ENCODE data around the gene NMNAT2. TPM values are rescaled to one million over a fixed set of nuclear protein-coding genes. Genes with fewer than 3 reads are reported as not detected.
"Not testable (repeated sequence)": the region's sequence is repeated elsewhere in the genome, so short reads cannot be mapped to it uniquely, and the experiment has no call there.

The NMNAT2 gene
- total RNA-seq, 1 donor from 2014 or later, result 0.68 TPM

GRCh38 chr1:183416850-183417771 lies 1.1 kb downstream of the NMNAT2 start:
- peak; percentile 70 for DNase-seq

DNA sequence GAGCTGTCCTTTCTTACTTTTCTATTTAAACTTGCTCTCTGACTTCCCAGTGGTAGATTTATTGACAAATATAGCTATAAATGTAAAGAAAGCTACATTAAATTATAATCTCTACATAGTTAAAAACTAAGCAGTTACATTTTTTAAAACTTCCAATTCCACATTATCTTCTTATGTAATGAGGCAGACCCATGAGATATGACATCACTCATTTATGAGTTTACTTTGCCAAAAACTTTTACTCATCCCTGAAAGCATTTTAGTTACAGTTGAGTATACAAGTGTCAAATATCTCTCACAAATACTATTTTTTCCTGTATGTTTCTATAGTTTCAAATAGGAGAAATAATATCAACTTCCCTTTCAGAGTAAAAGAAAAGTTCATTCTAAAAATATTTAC lies 3.8 kb downstream of the NMNAT2 start:
- DNase-seq, result no peak

DNA sequence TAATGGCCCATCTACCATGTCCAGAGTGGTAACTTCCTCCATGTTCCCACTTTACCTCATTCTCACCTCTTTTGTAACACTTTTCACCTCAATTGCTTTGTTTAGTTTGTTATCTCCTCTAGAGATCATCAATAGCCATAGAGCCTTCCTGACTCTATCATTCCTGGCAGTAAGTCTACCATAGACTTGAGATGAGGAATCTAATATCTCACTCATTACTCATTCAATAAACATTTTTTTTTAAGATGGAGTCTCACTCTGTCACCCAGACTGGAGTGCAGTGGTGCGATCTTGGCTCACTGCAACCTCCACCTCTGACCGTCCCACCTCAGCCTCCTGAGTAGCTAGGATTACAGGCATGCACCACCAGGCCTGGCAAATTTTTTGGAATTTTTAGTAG lies 7.1 kb downstream of the NMNAT2 start:
- no peak for DNase-seq

DNA sequence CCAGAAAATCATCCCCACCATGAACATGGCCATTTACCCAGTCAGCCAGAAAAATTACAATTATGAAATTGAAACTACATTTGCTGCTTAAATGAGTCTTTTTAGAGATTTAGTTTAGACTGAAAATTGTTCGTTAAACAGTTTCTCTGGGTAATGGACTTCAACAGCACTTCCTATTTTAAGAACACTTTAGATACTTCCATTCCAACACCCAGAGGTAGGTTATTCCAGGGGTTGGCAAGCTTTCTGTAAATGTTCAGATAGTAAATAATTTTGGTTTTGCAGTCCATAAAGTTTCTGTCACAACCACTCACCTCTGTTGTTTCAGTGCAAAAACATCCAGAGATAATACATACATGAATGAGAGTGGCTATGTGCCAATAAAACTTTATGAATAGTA lies 10.2 kb downstream of the NMNAT2 start:
- no peak for DNase-seq

DNA sequence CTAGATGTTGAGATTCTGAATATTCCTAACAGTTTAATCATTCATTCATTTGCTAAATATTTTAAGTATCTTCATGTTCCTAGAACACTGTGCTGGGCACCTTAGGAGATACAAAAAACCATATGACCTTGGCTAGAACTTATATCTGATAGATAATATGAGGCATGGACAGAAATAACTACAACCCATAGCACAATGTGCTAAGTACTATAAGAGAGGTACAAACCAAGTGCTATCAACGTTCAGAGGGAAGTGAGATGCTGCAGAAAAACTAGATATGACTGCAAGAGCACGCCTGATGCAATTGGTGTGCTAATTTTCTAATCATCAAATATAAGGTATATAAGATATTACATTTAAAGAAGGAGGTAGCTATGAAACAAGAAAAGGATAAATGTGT lies 10.7 kb downstream of the NMNAT2 start:
- no peak for DNase-seq

DNA sequence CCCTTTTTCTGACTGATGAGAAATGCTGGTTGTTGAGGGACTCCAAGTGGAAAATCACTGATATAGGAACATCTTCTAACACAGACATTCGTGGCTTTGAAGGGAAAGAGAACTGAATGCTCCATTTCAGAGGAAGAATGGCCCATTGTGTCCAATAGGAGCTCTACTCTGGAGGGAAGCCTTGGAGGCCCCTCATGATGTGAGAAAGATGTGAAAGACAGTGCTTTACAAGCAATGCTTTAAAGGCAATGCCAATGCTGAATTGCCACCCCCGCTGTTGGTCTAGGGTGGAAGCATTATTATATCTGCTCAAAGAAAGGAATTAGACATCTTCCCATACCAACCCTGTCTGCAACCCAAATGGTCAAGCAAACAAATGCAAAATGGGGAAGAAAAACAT lies 13.7 kb downstream of the NMNAT2 start:
- DNase-seq, result no peak

DNA sequence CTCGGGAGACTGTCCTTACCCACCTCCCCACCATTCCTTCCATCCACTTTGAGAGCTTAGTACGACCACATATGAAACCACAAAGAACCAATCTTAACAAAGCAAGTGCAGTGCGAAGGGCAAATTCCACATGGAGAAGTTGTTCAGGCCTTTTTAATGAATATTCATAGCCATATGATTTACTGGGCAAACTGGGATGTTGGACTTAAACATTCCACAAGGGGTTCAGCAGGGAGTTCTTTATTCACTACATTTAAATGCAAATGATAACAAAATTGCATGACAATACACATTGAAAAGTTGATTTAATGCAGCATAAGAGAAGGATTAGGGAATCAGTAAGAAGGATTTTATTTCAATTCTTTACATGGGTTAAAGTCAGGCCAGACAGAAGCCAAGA lies 14.7 kb downstream of the NMNAT2 start:
- no peak for DNase-seq

DNA sequence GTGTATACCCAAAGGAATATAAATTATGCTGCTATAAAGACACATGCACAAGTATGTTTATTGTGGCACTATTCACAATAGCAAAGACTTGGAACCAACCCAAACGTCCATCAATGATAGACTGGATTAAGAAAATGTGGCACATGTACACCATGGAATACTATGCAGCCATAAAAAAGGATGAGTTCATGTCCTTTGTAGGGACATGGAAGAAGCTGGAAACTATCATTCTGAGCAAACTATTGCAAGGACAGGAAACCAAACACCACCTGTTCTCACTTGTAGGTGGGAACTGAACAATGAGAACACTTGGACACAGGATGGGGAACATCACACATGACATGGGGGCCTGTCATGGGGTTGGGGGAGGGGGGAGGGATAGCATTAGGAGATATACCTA lies 16.6 kb downstream of the NMNAT2 start:
- DNase-seq, result not testable (repeated sequence)

DNA sequence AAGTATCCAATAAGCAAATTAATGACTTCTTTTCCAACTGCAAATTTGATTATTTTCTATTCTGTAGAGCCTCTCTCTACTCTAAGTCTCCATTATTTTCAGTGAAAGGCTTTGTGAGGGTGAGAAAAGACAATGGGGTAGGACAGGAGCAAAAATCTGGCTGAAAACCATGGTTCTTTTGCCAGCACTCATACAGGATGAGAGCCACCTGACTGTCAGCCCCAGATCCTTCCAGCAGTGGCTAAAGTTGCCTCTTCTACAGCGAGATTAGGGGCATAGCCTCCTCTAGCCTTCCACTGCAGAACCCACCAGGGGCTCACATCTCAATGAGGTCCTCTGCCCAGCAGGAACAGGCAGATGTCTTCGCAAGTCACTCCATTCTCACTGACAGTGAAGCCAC lies 23.7 kb downstream of the NMNAT2 start:
- DNase-seq, result no peak

DNA sequence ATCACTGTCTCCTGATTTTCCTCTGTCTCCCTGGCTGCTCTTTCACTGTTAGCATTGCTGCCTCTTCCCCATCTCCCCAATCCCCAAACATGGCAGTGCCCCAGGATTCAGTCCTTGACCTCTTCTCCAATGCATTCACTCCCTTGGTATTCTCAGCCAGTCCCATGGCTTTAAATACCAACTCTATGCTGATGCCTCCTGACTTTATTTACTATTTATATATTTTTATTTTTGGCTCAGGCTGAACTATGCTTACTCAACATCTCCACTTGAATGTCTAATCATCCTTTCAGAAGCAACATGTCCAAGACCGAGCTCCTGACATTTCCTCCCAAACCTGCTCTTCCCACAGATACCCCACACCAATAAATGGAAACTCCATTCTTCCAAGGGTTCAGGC lies 26.3 kb downstream of the NMNAT2 start:
- DNase-seq, result no peak

- DNase-seq, result no peak
These were observed 27.6 kb downstream of the NMNAT2 start for GRCh38 chr1:183390561-183390960.

- DNase-seq, result no peak
These were observed 29.4 kb downstream of the NMNAT2 start for GRCh38 chr1:183388735-183389134.

GRCh38 chr1:183385340-183386144 lies 32.6 kb downstream of the NMNAT2 start:
- DNase-seq, result no peak

GRCh38 chr1:183379951-183380350 lies 38.2 kb downstream of the NMNAT2 start:
- DNase-seq, result no peak

DNA sequence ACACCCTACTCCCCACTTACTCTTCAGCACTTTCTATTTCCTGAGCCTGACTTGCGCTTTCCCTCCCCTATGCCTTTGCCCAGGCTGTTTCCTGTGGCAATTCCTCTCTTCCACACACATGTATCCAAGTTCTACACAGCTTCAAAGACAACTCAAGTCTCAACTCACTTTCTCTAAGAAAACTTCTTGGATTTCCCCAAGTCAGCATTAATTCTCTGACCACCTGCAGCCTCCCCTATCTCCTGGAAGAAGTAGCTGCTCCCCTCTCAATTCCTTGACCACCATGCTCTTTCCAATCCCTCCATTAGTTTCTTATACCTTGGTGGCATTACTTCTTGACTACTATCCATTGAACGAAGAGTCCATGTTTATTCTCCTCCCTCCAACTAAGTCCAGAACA lies 42.8 kb downstream of the NMNAT2 start:
- DNase-seq, result no peak

GRCh38 chr1:183374825-183375224 lies 43.4 kb downstream of the NMNAT2 start:
- DNase-seq, result no peak

- DNase-seq, result no peak
These were observed 45.5 kb downstream of the NMNAT2 start for GRCh38 chr1:183372586-183373230.

- no peak for DNase-seq
These were observed 47.7 kb downstream of the NMNAT2 start for GRCh38 chr1:183370399-183371058.

DNA sequence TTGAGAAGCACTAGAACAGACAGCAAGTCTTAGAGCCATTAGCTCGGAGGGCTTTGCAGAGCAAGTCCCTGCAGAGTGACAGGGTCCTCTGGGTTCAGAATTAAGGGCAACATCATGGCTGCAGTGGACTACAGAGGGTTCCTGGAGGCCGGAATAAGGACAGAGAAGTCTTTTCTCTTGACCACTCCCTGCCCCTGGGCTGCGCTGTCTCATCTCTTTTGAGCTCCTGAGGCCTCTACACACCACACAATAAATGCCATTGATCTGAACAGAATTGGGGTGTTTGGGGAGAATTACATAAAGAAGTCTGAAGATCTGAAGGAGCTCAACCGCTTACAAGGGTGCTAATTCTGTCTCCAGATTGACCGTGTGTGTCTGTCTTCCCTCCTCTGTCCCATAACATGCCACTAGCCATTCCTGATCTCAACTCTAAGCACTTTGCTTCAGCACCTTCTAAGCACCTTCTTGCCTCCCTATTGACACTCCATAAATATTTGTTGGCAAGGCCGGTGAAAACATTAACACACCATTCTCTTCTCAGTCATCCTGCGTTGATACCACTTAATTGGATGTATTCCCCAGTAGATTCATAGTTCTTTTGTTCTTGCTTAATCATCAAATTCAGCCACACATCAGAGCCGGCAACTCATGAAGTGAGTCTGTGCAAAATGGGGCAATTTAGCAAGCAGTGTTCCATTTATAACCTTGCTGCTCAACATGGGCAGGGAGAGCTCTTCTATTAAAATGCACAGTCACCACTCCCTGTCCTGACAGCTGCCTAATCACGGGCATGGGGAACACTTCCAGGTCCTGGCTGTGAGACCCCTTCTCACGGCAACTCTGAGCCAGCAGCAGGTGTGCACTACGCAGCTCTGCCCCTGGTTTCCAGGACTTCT lies 49.7 kb downstream of the NMNAT2 start:
- DNase-seq, result peak; percentile 1

GRCh38 chr1:183366116-183366515 lies 52.1 kb downstream of the NMNAT2 start:
- no peak for DNase-seq

- DNase-seq, result no peak
These were observed 52.5 kb downstream of the NMNAT2 start for GRCh38 chr1:183365676-183366075.

DNA sequence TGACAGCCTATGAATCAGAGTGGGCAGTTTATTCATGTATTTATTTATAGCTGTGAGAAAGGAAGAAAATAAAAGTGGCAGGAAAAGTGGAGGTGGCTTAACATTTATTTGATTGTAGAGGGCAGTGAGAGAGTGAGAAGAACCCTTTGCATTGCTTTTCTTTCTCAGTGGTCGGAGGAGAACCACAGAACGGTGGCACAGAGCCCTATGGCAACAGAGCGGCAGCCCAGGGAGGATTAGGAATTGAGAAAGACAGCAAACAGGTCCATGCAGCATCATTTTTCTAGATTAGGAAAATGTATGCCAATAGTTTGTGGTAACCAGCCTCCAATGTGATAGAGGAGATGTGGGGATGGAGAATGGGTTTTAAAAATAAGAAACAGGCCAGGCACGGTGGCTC lies 53.1 kb downstream of the NMNAT2 start:
- no peak for DNase-seq

All from dermis blood vessel endothelial cell (primary cell).